ENCODE results near the gene FBRSL1.
"Not testable (repeated sequence)": the region's sequence is repeated elsewhere in the genome, so short reads cannot be mapped to it uniquely, and the experiment has no call there.

Gene FBRSL1

GRCh38 chr12:132525833-132526455 lies 36.0 kb downstream of the FBRSL1 start:
- DNase-seq = no peak

GRCh38 chr12:132527186-132527882 lies 37.4 kb downstream of the FBRSL1 start:
- DNase-seq = no peak

GRCh38 chr12:132527883-132528264 lies 37.9 kb downstream of the FBRSL1 start:
- DNase-seq = no peak

- DNase-seq = no peak
Observed at GRCh38 chr12:132528564-132529106, 38.7 kb downstream of the FBRSL1 start.

GRCh38 chr12:132529156-132529839 lies 39.3 kb downstream of the FBRSL1 start:
- no peak for DNase-seq

GRCh38 chr12:132529906-132530305 lies 40.0 kb downstream of the FBRSL1 start:
- DNase-seq = no peak

- DNase-seq = no peak
Observed at GRCh38 chr12:132530447-132530846, 40.5 kb downstream of the FBRSL1 start.

GRCh38 chr12:132530851-132531250 lies 40.9 kb downstream of the FBRSL1 start:
- DNase-seq = no peak

- DNase-seq = not testable (repeated sequence)
Observed at GRCh38 chr12:132532711-132533583, 43.0 kb downstream of the FBRSL1 start.

- DNase-seq = no peak
Observed at GRCh38 chr12:132533584-132533958, 43.6 kb downstream of the FBRSL1 start.

- DNase-seq = no peak
Observed at GRCh38 chr12:132534076-132534475, 44.1 kb downstream of the FBRSL1 start.

- DNase-seq = no peak
Observed at GRCh38 chr12:132535019-132535418, 45.1 kb downstream of the FBRSL1 start.

- no peak for DNase-seq
Observed at GRCh38 chr12:132536102-132536876, 46.3 kb downstream of the FBRSL1 start.

- no peak for DNase-seq
Observed at GRCh38 chr12:132537049-132537448, 47.1 kb downstream of the FBRSL1 start.

- DNase-seq = no peak
Observed at GRCh38 chr12:132537836-132538662, 48.1 kb downstream of the FBRSL1 start.

- DNase-seq = no peak
Observed at GRCh38 chr12:132538663-132538990, 48.7 kb downstream of the FBRSL1 start.

- DNase-seq = no peak
Observed at GRCh38 chr12:132539016-132539773, 49.2 kb downstream of the FBRSL1 start.

GRCh38 chr12:132540436-132540835 lies 50.5 kb downstream of the FBRSL1 start:
- DNase-seq = no peak

GRCh38 chr12:132541200-132541599 lies 51.2 kb downstream of the FBRSL1 start:
- no peak for DNase-seq

- no peak for DNase-seq
Observed at GRCh38 chr12:132541996-132542395, 52.0 kb downstream of the FBRSL1 start.
